H1 (cell line): ENCODE results near the gene RPTOR. TPM values are rescaled to one million over a fixed set of nuclear protein-coding genes. Genes with fewer than 3 reads are reported as not detected.

Experiments
- CTCF ChIA-PET: fragments of 300-600 bp; sonication (Branson Sonifier 250); formaldehyde crosslinking; loops from one replicate; lab custom pipeline; 2021; ENCODE audit not compliant: partially characterized antibody; lab: Charles Lee
- POLR2A ChIA-PET: fragments of 300-600 bp; sonication (Branson Sonifier 250); formaldehyde crosslinking; loops from one replicate; lab custom pipeline; 2021; ENCODE audit warnings: inconsistent platforms; ENCODE audit not compliant: partially characterized antibody; lab: Charles Lee
- DNase-seq, 2 experiments: peaks; one replicate each; pipeline versions ENCODE4 v3.0.0 to v3.0.0-alpha.2; 2010 to 2022; ENCODE audit warnings: low spot score in 2 of 2, low read depth in 1 of 2, mixed read lengths in 1 of 2
- FAIRE-seq: peaks from 2 replicates; lab custom pipeline; 2011; peaks lifted over from hg19 to GRCh38; lab: Jason Lieb, UNC
- H2AFZ ChIP-seq: 2 replicates; pipeline ENCODE4 v1.8.1; 2012; ENCODE audit warnings: low read length, inconsistent platforms
- H2AK5ac ChIP-seq: 2 replicates; pipeline ENCODE4 v1.6.1; 2013; ENCODE audit warnings: low read depth, low read length
- H2BK120ac ChIP-seq: replicated peaks from 2 replicates; pipeline ENCODE3; 2013; ENCODE audit warnings: low read depth, low read length, inconsistent platforms
- H2BK12ac ChIP-seq: 2 replicates; pipeline ENCODE4 v1.6.1; 2013; ENCODE audit warnings: low read depth, low read length
- H2BK15ac ChIP-seq: 2 replicates; pipeline ENCODE4 v1.6.1; 2013; ENCODE audit warnings: low read length
- H2BK20ac ChIP-seq: 2 replicates; pipeline ENCODE4 v1.6.1; 2013; ENCODE audit warnings: low read length
- H2BK5ac ChIP-seq: 2 replicates; pipeline ENCODE4 v1.6.1; 2013; ENCODE audit warnings: low read depth, low read length
- H3K14ac ChIP-seq: 2 replicates; pipeline ENCODE4 v1.6.1; 2013; ENCODE audit warnings: inconsistent platforms; ENCODE audit not compliant: insufficient read length
- H3K18ac ChIP-seq: 2 replicates; pipeline ENCODE4 v1.6.1; 2013; ENCODE audit warnings: low read length; ENCODE audit errors: extremely low read depth
- H3K23ac ChIP-seq: 2 replicates; pipeline ENCODE4 v1.6.1; 2013; ENCODE audit warnings: inconsistent platforms; ENCODE audit not compliant: insufficient read length
- H3K23me2 ChIP-seq: 2 replicates; pipeline ENCODE4 v1.6.1; 2013; ENCODE audit warnings: low read depth, low read length
- H3K27ac ChIP-seq: 2 replicates; pipeline ENCODE4 v1.6.1; 2011; ENCODE audit warnings: low read depth, low read length, inconsistent platforms
- H3K27me3 ChIP-seq, 4 experiments: replicated peaks in 1 of 4; 1 replicate in 1 of 4; 2 replicates in 3 of 4; pipeline versions ENCODE4 v1.6.1 to v1.8.1; 2011 to 2013; ENCODE audit warnings: low read length in 3 of 4, mild to moderate bottlenecking in 3 of 4, inconsistent platforms in 2 of 4, mixed read lengths in 2 of 4, moderate library complexity in 1 of 4; ENCODE audit not compliant: control insufficient read depth in 3 of 4, insufficient read depth in 3 of 4; ENCODE audit errors: extremely low read depth in 1 of 4
- H3K36me3 ChIP-seq, 4 experiments: 2 replicates each; pipeline versions ENCODE4 v1.6.1 to v1.8.1; 2011 to 2013; ENCODE audit warnings: mild to moderate bottlenecking in 4 of 4, low read length in 3 of 4, moderate library complexity in 2 of 4, control low read depth in 1 of 4, inconsistent platforms in 1 of 4; ENCODE audit not compliant: insufficient read depth in 4 of 4, control insufficient read depth in 2 of 4
- H3K4ac ChIP-seq: replicated peaks from 2 replicates; pipeline ENCODE3; 2013; ENCODE audit warnings: low read length, low read depth, mixed read lengths, inconsistent platforms; ENCODE audit not compliant: insufficient read length
- H3K4me1 ChIP-seq, 4 experiments: replicated peaks in 1 of 4; 1 replicate in 1 of 4; 2 replicates in 3 of 4; pipeline versions ENCODE4 v1.6.1 to v1.8.1; 2011 to 2013; ENCODE audit warnings: low read length in 3 of 4, inconsistent platforms in 2 of 4, mixed read lengths in 1 of 4; ENCODE audit not compliant: insufficient read depth in 4 of 4, control insufficient read depth in 3 of 4
- H3K4me2 ChIP-seq, 2 experiments: 2 replicates each; pipeline versions ENCODE4 v1.6.1 to v1.8.1; 2011 to 2013; ENCODE audit warnings: low read depth in 2 of 2, low read length in 2 of 2, control low read depth in 1 of 2, inconsistent platforms in 1 of 2, mild to moderate bottlenecking in 1 of 2; ENCODE audit not compliant: insufficient read depth in 1 of 2
- H3K4me3 ChIP-seq, 4 experiments: fragments of 200-600, 300-600 bp in 1 of 4; sonication (generic), shearing (Covaris generic), sonication (Bioruptor Twin) in 1 of 4; 2 replicates each; pipeline versions ENCODE4 v1.5.1 to v1.8.1; 2011 to 2016; ENCODE audit warnings: low read length in 4 of 4, low read depth in 3 of 4, control low read depth in 2 of 4, inconsistent platforms in 2 of 4, mild to moderate bottlenecking in 2 of 4, mixed read lengths in 1 of 4, moderate library complexity in 1 of 4; ENCODE audit not compliant: insufficient read depth in 2 of 4; ENCODE audit errors: extremely low read depth in 1 of 4
- H3K56ac ChIP-seq: replicated peaks from 2 replicates; pipeline ENCODE3; 2013; ENCODE audit warnings: low read depth, mild to moderate bottlenecking, mixed read lengths, low read length, inconsistent platforms; ENCODE audit not compliant: insufficient read length
- H3K79me1 ChIP-seq: 2 replicates; pipeline ENCODE4 v1.6.1; 2013; ENCODE audit warnings: low read depth, low read length, control low read depth
- H3K79me2 ChIP-seq, 2 experiments: 2 replicates each; pipeline versions ENCODE4 v1.6.1 to v1.8.1; 2012 to 2013; ENCODE audit warnings: low read length in 2 of 2, mild to moderate bottlenecking in 2 of 2, inconsistent platforms in 1 of 2; ENCODE audit not compliant: insufficient read depth in 2 of 2, control insufficient read depth in 1 of 2
- H3K9ac ChIP-seq, 4 experiments: replicated peaks in 1 of 4; 1 replicate in 1 of 4; 2 replicates in 3 of 4; pipeline versions ENCODE4 v1.6.1 to v1.8.1; 2011 to 2013; ENCODE audit warnings: low read depth in 3 of 4, low read length in 3 of 4, control low read depth in 2 of 4, mild to moderate bottlenecking in 2 of 4, moderate library complexity in 2 of 4, inconsistent platforms in 1 of 4; ENCODE audit errors: extremely low read depth in 1 of 4
- H3K9me3 ChIP-seq, 2 experiments: 2 replicates each; pipeline versions ENCODE4 v1.6.1 to v1.8.1; 2012 to 2013; ENCODE audit warnings: mild to moderate bottlenecking in 2 of 2, moderate library complexity in 2 of 2, control low read depth in 1 of 2, inconsistent platforms in 1 of 2, low read depth in 1 of 2, low read length in 1 of 2, mixed read lengths in 1 of 2; ENCODE audit not compliant: insufficient read depth in 2 of 2
- H4K20me1 ChIP-seq, 2 experiments: replicated peaks in 1 of 2; 2 replicates each; pipeline versions ENCODE3 to v1.8.1; 2011 to 2013; ENCODE audit warnings: inconsistent platforms in 2 of 2, low read length in 2 of 2, mild to moderate bottlenecking in 1 of 2; ENCODE audit not compliant: insufficient read depth in 2 of 2, control insufficient read depth in 1 of 2
- H4K5ac ChIP-seq: 2 replicates; pipeline ENCODE4 v1.6.1; 2013; ENCODE audit warnings: low read length, low read depth, mixed read lengths, inconsistent platforms; ENCODE audit not compliant: insufficient read length
- H4K8ac ChIP-seq: 2 replicates; pipeline ENCODE4 v1.8.0; 2013; ENCODE audit warnings: mild to moderate bottlenecking, moderate library complexity, low read length, inconsistent platforms; ENCODE audit not compliant: insufficient read depth; ENCODE audit errors: extremely low read depth
- H4K91ac ChIP-seq: replicated peaks from 2 replicates; pipeline ENCODE3; 2013; ENCODE audit warnings: low read length, mixed read lengths, inconsistent platforms; ENCODE audit not compliant: insufficient read length
- KDM5A ChIP-seq: fragments of 200-600 bp; IDR thresholded peaks from 2 replicates; pipeline ENCODE4 v1.7.1; 2012; ENCODE audit warnings: mild to moderate bottlenecking, low read length, inconsistent platforms, mixed read lengths
- WGBS, 2 experiments: shearing (Covaris generic) in 1 of 2; methylation state at CpG; one replicate each; pipeline versions ENCODE4 v1.1.6 to v1.1.7; 2013 to 2015; ENCODE audit warnings: low lambda C conversion rate in 2 of 2, mixed read lengths in 2 of 2, inconsistent platforms in 1 of 2, low coverage in 1 of 2, missing lambda C conversion rate in 1 of 2; ENCODE audit not compliant: insufficient replicate concordance in 2 of 2, insufficient coverage in 1 of 2, insufficient read length in 1 of 2; ENCODE audit errors: extremely low coverage in 1 of 2, missing lambda C conversion rate in 1 of 2; 5-methylcytosine and 5-hydroxymethylcytosine counted together
- polyA plus RNA-seq, 7 experiments: library from polyadenylated mRNA; depleted of rRNA in 3 of 7; stranded (reverse) in 5 of 7; unstranded in 2 of 7; fragments of >200 nt in 5 of 7; fragments of 200-250 nt in 2 of 7; gene quantifications; 1 replicate in 5 of 7; 2 replicates in 1 of 7; 4 replicates in 1 of 7; pipeline versions ENCODE4 v1.2.1 to v1.2.3, GENCODE V29; 2011 to 2013; ENCODE audit warnings: missing spikeins in 2 of 7, mixed read lengths in 2 of 7
- total RNA-seq: library from RNA; stranded (reverse); fragmentation: NEBNext Ultra II Directional; extraction: Animal tissue kit (Norgen Biotek cat#: 25700); gene quantifications from 2 replicates; pipeline ENCODE4 v1.2.1, GENCODE V29; 2021

Gene RPTOR
- total and polyA plus RNA-seq, 2 of the 8 experiments (the other 6 are each of a cell fraction or from before 2014, with no cell fraction given), result 6.9 to 28.7 TPM

GRCh38 chr17:80935526-80935925 lies 390.9 kb downstream of the RPTOR start:
- peaks cover 3 to 5% of the 10 kb centered on the region in 2 experiments for H4K20me1 ChIP-seq
- no peak overlapping the region for H4K5ac ChIP-seq
- peaks cover 0 to 3% (median 1%) of the 10 kb centered on the region in 4 experiments; a peak in 2 of 7 replicates for H3K4me1 ChIP-seq
- no peak overlapping the region for H3K23ac ChIP-seq
- no peak overlapping the region for H2BK15ac ChIP-seq
- ChIA-PET CTCF (no interaction called here), POLR2A (no interaction called here)
- H2BK20ac ChIP-seq, result no peak overlapping the region
- no peak overlapping the region for H3K4me2 ChIP-seq
- no peak overlapping the region for H2BK5ac ChIP-seq
- H3K9me3 ChIP-seq, result no peaks in the 10 kb centered on the region
- no peak overlapping the region for H3K4ac ChIP-seq
- H3K4me3 ChIP-seq, result no peak overlapping the region
- no peak overlapping the region for H3K56ac ChIP-seq
- H4K91ac ChIP-seq, result no peak overlapping the region
- no peak overlapping the region for H3K27ac ChIP-seq
- H3K36me3 ChIP-seq, result no peaks in the 10 kb centered on the region
- H2AFZ ChIP-seq, result no peak overlapping the region
- no peaks in the 10 kb centered on the region for H3K23me2 ChIP-seq
- no peak overlapping the region for H3K9ac ChIP-seq
- no peak for TF ChIP-seq KDM5A
- H2BK120ac ChIP-seq, result no peak overlapping the region
- H2BK12ac ChIP-seq, result no peak overlapping the region
- no peak overlapping the region for H3K18ac ChIP-seq
- H3K27me3 ChIP-seq, result peaks cover 0 to 5% (median 1%) of the 10 kb centered on the region in 4 experiments; a peak in 1 of 7 replicates
- WGBS, 2 experiments, result 86% methylated on average over 2 of the region's 2 CpGs; no CpG with 5 or more reads in 1 of the 2 experiments
- no peak overlapping the region for H4K8ac ChIP-seq
- FAIRE-seq, result no peak
- H2AK5ac ChIP-seq, result no peak overlapping the region
- H3K79me1 ChIP-seq, result no peaks in the 10 kb centered on the region; the same call in 1 of the 2 replicates
- no peak for DNase-seq
- H3K14ac ChIP-seq, result no peak overlapping the region
- H3K79me2 ChIP-seq, result no peaks in the 10 kb centered on the region
